GM19240 (cell line): ENCODE results near the gene METTL22.

ENCODE experiments used
- DNase-seq: peaks from one replicate; pipeline ENCODE4 v3.0.0; 2011; ENCODE audit warnings: low spot score; ENCODE audit not compliant: insufficient read length

Gene METTL22

GRCh38 chr16:8594149-8594666, 27.3 kb upstream of the METTL22 start:
- DNase-seq = no peak

- no peak for DNase-seq
These were observed 25.7 kb upstream of the METTL22 start for GRCh38 chr16:8595783-8596182.

DNA sequence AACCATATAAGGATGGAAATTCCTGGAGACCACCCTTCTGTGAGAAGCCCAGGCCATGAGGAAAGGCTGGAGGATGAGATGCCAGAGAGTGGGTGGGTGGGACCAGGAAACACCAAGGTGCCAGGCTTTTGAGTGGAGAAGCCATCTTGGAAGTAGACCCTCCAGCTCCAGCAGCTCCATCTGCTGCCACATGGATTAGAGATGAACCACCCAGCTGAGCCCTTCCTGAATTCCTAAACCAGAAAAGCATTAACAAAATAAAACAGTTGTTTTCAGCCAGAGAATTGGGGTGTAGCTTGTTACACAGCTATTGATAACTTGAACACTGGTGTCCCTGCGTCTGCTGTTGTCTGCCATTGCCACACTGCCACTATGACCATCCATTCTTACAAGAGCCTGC, 24.9 kb upstream of the METTL22 start:
- DNase-seq = no peak

GRCh38 chr16:8600144-8600775, 21.2 kb upstream of the METTL22 start:
- DNase-seq = no peak

DNA sequence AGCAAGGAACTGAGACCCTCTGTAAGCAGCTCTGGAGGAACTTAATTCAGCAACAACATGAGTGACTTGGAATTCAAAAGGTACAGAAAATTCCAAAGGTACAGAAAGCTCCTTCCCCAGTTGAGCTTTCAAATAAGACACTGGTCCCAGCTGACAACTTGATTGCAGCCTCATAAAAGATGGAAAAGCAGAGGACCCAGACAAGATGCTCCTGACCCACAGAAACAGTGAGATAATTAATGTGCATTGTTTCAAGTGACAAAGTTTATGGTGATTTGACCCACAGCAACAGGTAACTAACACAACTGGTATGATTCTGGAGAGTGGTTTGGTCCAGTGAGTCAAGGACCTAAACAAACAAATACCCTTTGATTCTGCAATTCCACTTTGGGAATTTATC, 15.9 kb upstream of the METTL22 start:
- no peak for DNase-seq

- DNase-seq = no peak
These were observed 14.3 kb upstream of the METTL22 start for GRCh38 chr16:8607214-8607613.

DNA sequence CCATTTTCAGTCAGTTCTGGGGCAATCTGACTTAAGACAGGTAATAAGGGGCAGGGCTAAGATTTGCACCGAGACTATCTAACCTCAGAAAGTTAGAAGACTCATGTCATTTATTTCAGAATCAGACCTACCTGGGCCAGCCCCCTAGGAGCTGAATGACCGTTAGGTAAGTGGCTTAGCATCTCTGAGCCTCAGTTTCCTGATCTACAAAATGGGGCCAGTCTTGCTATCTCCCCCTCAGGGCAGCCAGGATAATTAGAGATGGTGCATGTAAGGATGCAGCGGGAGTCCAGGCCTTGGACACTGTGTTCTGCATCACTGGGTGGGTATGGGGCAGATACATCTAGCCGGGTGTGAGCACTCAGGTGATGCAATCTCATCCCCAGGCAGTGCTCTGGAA, 10.4 kb upstream of the METTL22 start:
- DNase-seq = no peak

GRCh38 chr16:8611886-8612600, 9.5 kb upstream of the METTL22 start:
- no peak for DNase-seq

- DNase-seq = no peak
These were observed 7.0 kb upstream of the METTL22 start for GRCh38 chr16:8614435-8615029.

GRCh38 chr16:8619671-8620370, 1.7 kb upstream of the METTL22 start:
- no peak for DNase-seq

- DNase-seq = no peak
These were observed 963 bp upstream of the METTL22 start for GRCh38 chr16:8620535-8620934.

GRCh38 chr16:8621222-8621571, 301 bp upstream of the METTL22 start:
- DNase-seq = no peak

- peak; percentile 20 for DNase-seq
These were observed 788 bp downstream of the METTL22 start for GRCh38 chr16:8622315-8622656.

DNA sequence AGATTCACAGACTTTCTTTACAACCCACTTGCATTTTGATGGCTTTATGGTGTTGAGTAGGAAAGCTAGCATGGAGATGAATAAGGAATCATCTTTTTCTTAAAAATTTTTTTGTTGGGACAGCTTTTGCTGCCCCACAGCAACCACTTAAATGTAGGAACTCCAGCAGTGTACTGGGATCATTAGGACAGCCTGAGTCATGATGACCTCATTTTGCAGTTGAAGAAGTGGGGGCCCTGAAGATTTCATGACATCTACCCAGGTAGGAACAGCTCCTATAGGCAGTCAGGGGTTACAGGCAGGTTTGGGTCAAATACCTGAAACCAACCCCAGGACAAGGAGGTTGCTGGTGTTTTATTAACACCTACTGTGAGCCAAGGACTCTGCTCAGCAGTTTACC, 2.1 kb downstream of the METTL22 start:
- DNase-seq = no peak

GRCh38 chr16:8625491-8626087, 4.1 kb downstream of the METTL22 start:
- no peak for DNase-seq

- no peak for DNase-seq
These were observed 5.4 kb downstream of the METTL22 start for GRCh38 chr16:8626946-8627345.

GRCh38 chr16:8627456-8627855, 6.0 kb downstream of the METTL22 start:
- no peak for DNase-seq

GRCh38 chr16:8628981-8629725, 7.7 kb downstream of the METTL22 start:
- no peak for DNase-seq

DNA sequence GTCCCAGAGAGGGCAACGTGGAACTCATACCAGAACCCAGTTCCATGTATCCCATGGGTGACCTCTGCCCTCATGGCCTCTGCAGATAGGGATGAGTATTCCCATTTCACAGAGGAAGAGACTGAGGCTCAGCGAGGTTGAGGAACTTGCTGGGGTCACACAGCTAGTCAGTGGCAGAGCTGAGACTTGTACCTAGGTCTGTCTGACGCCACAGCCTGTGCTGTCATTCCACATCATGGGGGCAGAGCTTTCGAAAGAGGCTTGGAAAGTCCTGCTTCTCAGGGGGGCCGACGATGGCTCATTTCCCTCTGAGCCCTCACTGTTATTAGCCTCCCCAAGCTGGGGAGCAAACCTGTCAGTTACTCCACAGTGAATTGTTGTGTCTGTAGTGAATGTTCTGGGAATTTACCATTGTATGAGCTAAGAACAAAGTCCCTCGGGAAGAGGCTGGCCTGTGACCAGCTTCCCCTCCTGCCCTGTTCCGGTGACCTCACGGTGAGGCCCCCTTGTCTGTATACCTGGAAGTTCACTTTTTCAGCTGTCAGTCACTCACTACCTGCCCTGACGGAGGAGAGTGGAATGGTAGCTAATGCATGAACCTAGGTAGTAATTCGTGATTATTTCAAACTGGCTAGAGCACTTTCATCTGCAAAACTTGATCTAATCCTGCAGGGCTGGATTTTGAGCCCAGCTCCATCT, 8.9 kb downstream of the METTL22 start:
- DNase-seq = no peak

DNA sequence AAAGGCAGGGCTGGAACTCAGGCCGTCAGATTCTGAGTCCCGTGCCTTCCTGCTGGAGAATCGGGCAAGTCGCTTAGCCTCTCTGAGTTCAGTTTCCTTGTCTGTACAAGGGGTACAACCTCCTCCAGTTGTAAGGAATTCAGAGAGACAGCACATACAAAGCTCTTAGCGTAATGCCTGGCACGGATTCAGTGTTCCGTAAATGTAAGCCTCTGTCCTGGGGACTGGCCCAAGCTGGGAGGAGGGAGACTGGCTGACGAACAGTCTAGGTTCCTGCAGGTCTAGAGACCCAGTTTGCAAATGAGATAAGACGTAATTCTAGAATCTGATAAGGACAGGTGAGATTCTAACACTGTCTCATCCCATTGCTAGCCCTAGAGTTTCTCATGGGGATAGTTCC, 9.9 kb downstream of the METTL22 start:
- no peak for DNase-seq
